Skeletal muscle tissue (tissue), 4 donors: ENCODE data around the gene TMA7. TPM values are rescaled to one million over a fixed set of nuclear protein-coding genes. Genes with fewer than 3 reads are reported as not detected.
"Not testable (repeated sequence)": the region's sequence is repeated elsewhere in the genome, so short reads cannot be mapped to it uniquely, and the experiment has no call there.

Experiments used
- H3K27ac ChIP-seq: one replicate; pipeline ENCODE4 v1.7.0; 2013; ENCODE audit warnings: mild to moderate bottlenecking, low read depth, low read length, inconsistent platforms
- H3K27me3 ChIP-seq, 3 donors: one replicate each; pipeline ENCODE4 v1.7.0; 2013; ENCODE audit warnings: low read length in 3 of 3; ENCODE audit not compliant: control insufficient read depth in 3 of 3, insufficient read depth in 3 of 3
- H3K36me3 ChIP-seq, 3 donors: one replicate each; pipeline ENCODE4 v1.7.0; 2013; ENCODE audit warnings: low read length in 3 of 3; ENCODE audit not compliant: control insufficient read depth in 3 of 3, insufficient read depth in 3 of 3
- H3K4me1 ChIP-seq, 3 donors: one replicate each; pipeline ENCODE4 v1.7.0; 2013; ENCODE audit warnings: low read length in 3 of 3, mild to moderate bottlenecking in 3 of 3; ENCODE audit not compliant: control insufficient read depth in 3 of 3, insufficient read depth in 3 of 3
- H3K4me3 ChIP-seq, 3 donors: one replicate each; pipeline ENCODE4 v1.7.0; 2013; ENCODE audit warnings: low read length in 3 of 3
- H3K9ac ChIP-seq, 3 donors: one replicate each; pipeline ENCODE4 v1.7.0; 2013; ENCODE audit warnings: low read length in 3 of 3, mild to moderate bottlenecking in 3 of 3, moderate library complexity in 2 of 3, low read depth in 1 of 3
- H3K9me3 ChIP-seq, 3 donors: one replicate each; pipeline ENCODE4 v1.7.0; 2013; ENCODE audit warnings: low read length in 3 of 3; ENCODE audit not compliant: control insufficient read depth in 3 of 3
- total RNA-seq: library from RNA; depleted of rRNA; stranded (reverse); fragments of >200 nt; gene quantifications from one replicate; pipeline ENCODE4 v1.2.3, GENCODE V29; 2014
- donor health status: Osteomylitis.

The TMA7 gene
- total RNA-seq, result 157 TPM

DNA sequence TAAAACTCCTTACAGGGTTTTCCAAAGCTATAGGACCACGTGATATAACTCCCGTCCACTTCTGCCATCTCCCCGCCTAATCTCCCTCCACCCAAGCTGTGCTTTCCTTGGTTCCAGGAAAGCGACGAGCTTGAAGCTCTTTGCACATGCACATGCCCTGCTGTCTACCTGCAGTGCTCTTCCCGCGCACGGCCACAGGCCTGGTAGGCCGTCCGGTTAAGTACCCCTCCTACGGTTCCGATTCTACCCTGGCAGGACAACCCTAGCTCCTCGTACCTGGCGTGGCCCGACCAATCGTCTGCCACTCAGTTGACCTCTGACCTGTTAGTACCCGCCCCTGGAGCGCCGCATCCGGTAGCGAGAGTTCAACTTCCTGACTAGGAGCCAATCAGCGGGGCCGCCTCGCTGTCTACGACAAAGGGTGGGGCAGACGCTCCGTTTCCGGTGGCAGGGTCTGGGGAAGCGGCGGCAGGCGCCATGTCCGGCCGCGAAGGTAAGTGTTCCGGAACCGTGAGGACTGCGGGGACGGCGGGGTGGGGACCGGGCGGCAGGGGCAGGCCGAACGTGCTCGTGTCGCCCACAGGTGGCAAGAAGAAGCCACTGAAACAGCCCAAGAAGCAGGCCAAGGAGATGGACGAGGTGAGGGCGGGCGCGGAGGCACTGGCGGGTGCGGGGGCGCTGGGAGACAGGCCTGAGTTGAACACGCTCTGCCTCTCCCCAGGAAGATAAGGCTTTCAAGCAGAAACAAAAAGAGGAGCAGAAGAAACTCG, at the start of gene TMA7, which contains the start of gene CCDC51:
Gene TMA7, plus strand, starts transcription at position 438 of the 770 bp plus-strand sequence. Its CDS starts 40 bp downstream, at position 478.
Gene CCDC51, minus strand, starts transcription at position 300 of the 770 bp plus-strand sequence. CDS start 4,991 bp downstream, outside the sequence.
- Histone ChIP-seq H3K36me3 (peaks cover 16 to 25% (median 18%) of the 10 kb centered on the region in 3 donors), H3K9me3 (no peaks in the 10 kb centered on the region)

DNA sequence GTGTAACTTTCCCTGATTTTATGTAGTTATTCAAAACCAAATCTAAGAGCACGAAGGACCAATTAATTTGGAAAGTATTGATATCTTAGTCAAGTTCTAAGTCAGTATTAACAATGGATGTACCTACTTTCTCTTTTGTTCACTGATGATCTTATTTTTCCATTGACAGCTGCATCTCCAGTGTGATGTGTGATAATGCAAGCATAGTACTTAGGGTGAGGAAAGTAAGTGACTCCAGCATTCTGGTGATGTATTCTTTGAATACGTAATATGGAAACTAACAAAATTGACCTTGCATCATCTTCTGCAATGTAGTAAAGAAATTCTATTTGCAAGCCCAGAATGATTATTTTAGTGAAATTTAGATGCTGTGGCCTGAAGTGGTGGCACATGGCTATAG, 45.7 kb upstream of the TMA7 start:
- no peaks in the 10 kb centered on the region for H3K36me3 ChIP-seq
- peaks cover 0 to 9% (median 0%) of the 10 kb centered on the region in 3 donors for H3K27me3 ChIP-seq
- no peak overlapping the region for H3K9ac ChIP-seq
- no peak overlapping the region for H3K27ac ChIP-seq
- no peaks in the 10 kb centered on the region for H3K4me1 ChIP-seq
- no peak overlapping the region for H3K4me3 ChIP-seq
- H3K9me3 ChIP-seq, result no peaks in the 10 kb centered on the region

More for the DNA sequence above, at the start of gene TMA7, which contains the start of gene CCDC51:
- Histone ChIP-seq H3K9ac (peak within 1 kb of the TSS; percentile 82 to 94 (median 84)), H3K27ac (peak within 1 kb of the TSS; percentile 87), H3K4me3 (peak within 1 kb of the TSS; percentile 92 to 100 (median 99)), H3K4me1 (peaks cover 18 to 24% (median 23%) of the 10 kb centered on the region in 3 donors), H3K27me3 (no peaks in the 10 kb centered on the region)

DNA sequence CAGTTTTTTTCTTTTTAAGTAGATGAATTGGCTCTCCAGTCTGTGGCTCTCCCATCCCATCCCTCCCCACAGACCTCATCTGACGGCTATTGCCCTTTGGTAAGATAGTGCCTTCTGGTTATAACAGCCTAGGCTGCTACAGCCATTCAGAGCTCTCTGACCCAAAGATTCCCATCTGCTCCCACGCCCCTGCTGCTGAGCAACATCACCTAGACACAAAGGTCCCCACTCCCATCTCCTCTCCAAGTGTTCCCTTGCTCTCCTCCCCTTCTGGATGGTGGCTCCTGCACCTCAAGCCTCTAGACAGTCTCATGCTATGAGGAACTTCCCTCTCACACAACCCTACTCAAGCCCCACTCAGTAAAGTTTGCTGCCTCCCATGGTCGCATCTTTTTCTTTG, 44.3 kb upstream of the TMA7 start:
- Histone ChIP-seq H3K4me1 (no peaks in the 10 kb centered on the region), H3K9me3 (no peaks in the 10 kb centered on the region), H3K36me3 (no peaks in the 10 kb centered on the region), H3K27me3 (peaks cover 0 to 12% (median 0%) of the 10 kb centered on the region in 3 donors), H3K27ac (no peak overlapping the region), H3K9ac (no peak overlapping the region), H3K4me3 (no peak overlapping the region)

DNA sequence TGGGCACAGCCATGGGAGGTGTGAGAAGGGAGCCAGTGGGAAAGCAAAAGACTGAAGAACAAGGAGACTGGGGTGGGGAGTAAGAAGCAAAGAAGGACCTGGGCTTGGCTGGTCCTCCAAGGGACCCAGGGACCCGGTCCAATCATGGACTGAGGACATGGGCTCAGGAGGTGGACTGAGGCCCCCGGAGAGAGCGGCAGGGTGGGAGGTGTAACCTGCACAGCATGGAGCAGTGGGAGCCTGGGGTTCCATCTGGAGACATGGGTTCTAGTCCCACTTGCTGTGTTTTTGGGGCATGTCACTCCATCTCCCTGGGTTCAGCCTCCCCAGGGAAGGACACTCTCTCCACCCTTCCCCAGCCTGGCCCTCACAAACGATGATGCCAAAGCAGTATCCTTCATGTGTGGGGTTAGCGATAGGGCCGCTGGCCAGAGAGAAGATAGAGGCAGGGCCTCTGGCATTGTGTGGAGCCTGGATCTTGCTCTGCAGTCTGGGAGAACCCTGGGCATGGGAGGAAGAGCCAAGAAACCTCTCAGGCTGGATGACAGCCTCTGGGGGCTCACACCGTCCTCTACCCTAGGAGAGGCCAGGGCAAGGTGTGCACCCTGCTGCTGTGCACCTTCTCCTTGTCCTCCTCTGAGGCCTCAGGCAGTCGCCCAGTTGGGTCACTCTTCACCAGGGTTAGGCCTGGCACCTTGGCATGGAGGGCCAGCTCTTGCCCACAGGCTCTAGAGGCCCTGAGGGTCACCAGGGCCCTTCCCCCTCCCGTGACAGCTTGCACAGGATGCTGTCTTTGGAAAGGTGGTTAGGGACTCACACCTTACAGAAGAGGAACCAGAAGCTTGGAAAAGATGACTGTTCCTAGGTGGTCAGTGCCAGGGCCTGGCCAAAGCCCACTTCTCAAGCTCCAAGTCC, 42.0 kb upstream of the TMA7 start:
- H3K27me3 ChIP-seq, result peaks cover 0 to 12% (median 0%) of the 10 kb centered on the region in 3 donors
- H3K36me3 ChIP-seq, result no peaks in the 10 kb centered on the region
- H3K9ac ChIP-seq, result no peak overlapping the region
- peaks cover 0 to 6% (median 3%) of the 10 kb centered on the region in 3 donors for H3K4me1 ChIP-seq
- H3K27ac ChIP-seq, result no peak overlapping the region
- H3K4me3 ChIP-seq, result no peak overlapping the region
- H3K9me3 ChIP-seq, result no peaks in the 10 kb centered on the region

DNA sequence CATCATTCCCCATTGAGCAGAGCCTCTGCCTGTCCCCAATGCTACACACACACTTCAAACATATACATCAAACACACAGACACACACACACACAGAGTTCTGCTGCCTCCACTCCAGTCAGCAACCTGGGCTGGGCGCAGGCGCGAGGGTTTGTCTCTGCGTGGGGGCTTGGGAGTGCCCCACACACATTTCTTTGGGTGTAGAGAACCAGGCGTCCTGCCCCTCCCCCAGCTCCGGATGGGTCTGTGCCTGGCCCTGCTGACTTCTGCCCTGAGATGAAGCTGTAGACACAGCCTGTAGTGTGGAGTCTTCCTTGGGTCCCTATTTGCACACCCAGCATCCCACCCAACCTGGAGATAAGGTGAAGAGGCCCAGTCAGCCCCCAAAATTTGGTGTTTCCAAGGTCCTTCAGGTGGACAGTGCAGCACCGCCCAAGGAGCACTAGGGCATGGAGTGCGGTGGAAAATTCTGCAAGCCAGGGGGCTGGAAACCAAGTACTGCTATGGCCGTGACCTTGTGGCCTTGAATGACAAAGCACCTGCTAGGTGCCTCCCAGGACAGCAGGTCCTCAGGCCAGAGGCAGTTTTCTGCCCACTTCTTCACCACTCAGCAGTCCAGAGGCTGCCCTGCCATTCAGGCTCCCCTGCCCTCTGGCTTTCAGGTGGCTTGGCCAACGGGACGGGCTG, 41.2 kb upstream of the TMA7 start:
- peaks cover 0 to 6% (median 3%) of the 10 kb centered on the region in 3 donors for H3K4me1 ChIP-seq
- peaks cover 0 to 12% (median 0%) of the 10 kb centered on the region in 3 donors for H3K27me3 ChIP-seq
- no peaks in the 10 kb centered on the region for H3K36me3 ChIP-seq
- H3K9ac ChIP-seq, result no peak overlapping the region
- H3K4me3 ChIP-seq, result no peak overlapping the region
- H3K9me3 ChIP-seq, result no peaks in the 10 kb centered on the region
- no peak overlapping the region for H3K27ac ChIP-seq

DNA sequence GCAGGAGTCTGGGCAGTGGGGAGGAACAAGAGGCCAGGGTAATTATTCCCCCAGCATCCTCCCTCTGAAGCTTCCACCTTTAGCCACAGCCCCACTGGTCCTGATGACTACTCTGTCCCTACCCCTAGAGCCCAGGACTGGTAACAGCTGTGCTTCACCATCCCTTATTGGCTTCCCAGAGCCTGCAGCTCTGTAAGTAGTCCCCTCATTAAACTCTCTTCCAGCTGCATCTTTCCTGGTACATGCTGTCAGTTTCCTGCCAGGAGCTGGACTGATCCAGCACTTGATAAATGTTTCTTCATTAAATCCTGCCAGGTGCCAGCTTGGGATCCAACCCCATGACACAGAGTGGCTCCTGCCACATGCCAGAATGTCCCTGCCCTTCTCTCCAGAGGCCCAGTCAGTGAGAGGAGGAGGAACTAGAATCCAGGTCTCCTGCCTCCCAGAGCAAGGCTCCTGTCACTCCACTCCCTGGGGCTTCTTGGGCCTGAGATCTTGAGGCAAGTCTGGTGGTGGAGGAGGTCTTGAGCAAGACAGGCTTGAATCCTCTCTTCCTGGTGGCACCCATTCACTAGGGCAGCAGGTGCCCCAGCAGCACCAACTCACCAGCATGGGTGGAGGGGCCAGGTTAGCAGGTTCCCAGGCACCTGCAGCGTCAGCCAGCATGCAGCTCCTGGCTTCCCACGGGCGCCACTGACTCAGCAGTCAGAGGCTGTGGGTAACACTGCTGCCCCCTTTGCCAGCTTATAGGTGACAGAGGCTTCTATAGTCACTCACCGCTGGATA, 40.5 kb upstream of the TMA7 start:
- peaks cover 0 to 6% (median 3%) of the 10 kb centered on the region in 3 donors for H3K4me1 ChIP-seq
- no peak overlapping the region for H3K27ac ChIP-seq
- no peaks in the 10 kb centered on the region for H3K9me3 ChIP-seq
- peaks cover 0 to 12% (median 0%) of the 10 kb centered on the region in 3 donors for H3K27me3 ChIP-seq
- H3K4me3 ChIP-seq, result no peak overlapping the region
- no peak overlapping the region for H3K9ac ChIP-seq
- no peaks in the 10 kb centered on the region for H3K36me3 ChIP-seq

DNA sequence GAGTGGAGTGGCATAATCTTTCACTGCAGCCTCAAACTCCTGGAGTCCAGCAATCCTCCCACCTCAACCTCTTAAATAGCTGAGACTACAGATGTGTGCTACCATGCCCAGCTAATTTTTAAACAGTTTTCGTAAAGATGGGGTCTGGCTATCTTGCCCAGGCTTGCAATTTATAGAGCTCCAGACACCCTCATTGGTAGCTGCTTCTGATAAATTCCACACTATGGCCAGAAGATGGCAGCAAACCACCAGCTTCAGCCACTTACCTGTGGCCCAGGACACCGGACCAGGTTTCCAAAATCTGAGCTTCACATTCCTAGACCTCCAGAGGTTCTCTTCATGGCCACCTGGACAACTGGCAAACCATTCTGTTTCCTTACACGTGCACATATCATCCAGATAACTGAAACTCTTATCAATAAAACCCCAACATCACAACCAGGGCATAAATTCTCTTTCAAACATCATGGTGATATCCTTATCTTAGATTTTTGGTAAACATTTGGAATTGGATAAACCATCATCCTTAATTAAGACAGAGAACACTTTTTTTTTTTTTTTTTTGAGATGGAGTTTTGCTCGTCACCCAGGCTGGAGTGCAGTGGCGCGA, 39.1 kb upstream of the TMA7 start:
- H3K9me3 ChIP-seq, result no peaks in the 10 kb centered on the region
- H3K27me3 ChIP-seq, result peaks cover 0 to 12% (median 0%) of the 10 kb centered on the region in 3 donors
- H3K4me3 ChIP-seq, result no peak overlapping the region
- H3K36me3 ChIP-seq, result no peaks in the 10 kb centered on the region
- H3K4me1 ChIP-seq, result peaks cover 0 to 6% (median 3%) of the 10 kb centered on the region in 3 donors
- H3K9ac ChIP-seq, result no peak overlapping the region
- H3K27ac ChIP-seq, result no peak overlapping the region

DNA sequence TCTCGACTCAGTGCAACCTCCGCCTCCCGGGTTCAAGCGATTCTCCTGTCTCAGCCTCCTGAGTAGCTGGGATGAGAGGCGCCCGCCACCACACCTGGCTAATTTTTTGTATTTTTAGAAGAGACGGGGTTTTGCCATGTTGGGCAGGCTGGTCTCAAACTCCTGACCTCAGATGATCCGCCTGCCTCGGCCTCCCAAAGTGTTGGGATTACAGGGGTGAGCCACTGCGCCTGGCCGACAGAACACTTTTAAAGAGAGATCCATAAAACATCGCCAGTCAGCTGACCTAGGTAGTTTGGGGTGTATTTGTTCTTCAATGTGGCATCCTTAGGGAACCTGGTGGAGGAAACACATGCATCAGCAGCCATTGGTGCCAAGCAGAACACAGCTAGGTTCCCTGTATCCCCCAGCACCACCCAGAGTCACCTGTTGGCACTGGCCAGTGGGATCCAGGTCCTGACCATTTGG, 38.6 kb upstream of the TMA7 start:
- not testable (repeated sequence) for H3K27ac ChIP-seq, H3K36me3 ChIP-seq, H3K4me3 ChIP-seq, H3K4me1 ChIP-seq, H3K9me3 ChIP-seq, H3K9ac ChIP-seq
- peaks cover 0 to 12% (median 0%) of the 10 kb centered on the region in 3 donors for H3K27me3 ChIP-seq
